Vagina (tissue), 2 donors: ENCODE data around the gene CAPN12.
"Not testable (repeated sequence)": the region's sequence is repeated elsewhere in the genome, so short reads cannot be mapped to it uniquely, and the experiment has no call there.

ENCODE experiments used
- POLR2A ChIP-seq, 2 donors: fragments of 450-650 bp; IDR thresholded peaks; one replicate each; pipeline ENCODE4 v1.6.1; 2017; ENCODE audit warnings: antibody characterized with exemption in 2 of 2, mild to moderate bottlenecking in 2 of 2, moderate library complexity in 2 of 2
- POLR2AphosphoS5 ChIP-seq, 2 donors: sonication (generic); formaldehyde crosslinking; IDR thresholded peaks; one replicate each; pipeline ENCODE4 v1.9.0; 2017; ENCODE audit warnings: antibody characterized with exemption in 2 of 2, mild to moderate bottlenecking in 2 of 2, low read depth in 1 of 2; ENCODE audit not compliant: insufficient read depth in 1 of 2
- TF ChIP-seq, protein P1 (sequence below), 3 experiments: fragments of 450-650 bp in 2 of 3; fragments of 200-600 bp in 1 of 3; sonication (generic) in 1 of 3; IDR thresholded peaks; one replicate each; pipeline ENCODE4 v1.5.1; 2017 to 2019; ENCODE audit warnings: antibody characterized with exemption in 3 of 3, mild to moderate bottlenecking in 2 of 3, moderate library complexity in 2 of 3

DNA sequence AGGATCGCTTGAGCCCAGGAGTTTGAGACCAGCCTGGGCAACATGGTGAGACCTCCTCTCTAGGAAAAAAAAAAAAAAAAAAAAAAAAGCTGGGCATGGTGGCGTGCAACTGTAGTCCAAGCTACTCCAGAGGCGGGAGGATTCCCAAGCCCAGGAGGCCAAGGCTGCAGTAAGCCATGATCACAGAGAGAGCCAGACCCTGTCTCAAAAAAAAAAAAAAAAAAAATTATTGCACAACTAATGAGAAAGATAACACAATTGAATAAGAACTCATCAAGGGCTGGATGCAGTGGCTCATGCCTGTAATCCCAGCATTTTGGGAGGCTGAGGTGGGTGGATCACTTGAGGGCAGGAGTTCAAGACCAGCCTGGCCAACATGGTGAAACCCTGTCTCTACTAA, 41.8 kb upstream of the CAPN12 start:
- TF ChIP-seq, protein P1, sequence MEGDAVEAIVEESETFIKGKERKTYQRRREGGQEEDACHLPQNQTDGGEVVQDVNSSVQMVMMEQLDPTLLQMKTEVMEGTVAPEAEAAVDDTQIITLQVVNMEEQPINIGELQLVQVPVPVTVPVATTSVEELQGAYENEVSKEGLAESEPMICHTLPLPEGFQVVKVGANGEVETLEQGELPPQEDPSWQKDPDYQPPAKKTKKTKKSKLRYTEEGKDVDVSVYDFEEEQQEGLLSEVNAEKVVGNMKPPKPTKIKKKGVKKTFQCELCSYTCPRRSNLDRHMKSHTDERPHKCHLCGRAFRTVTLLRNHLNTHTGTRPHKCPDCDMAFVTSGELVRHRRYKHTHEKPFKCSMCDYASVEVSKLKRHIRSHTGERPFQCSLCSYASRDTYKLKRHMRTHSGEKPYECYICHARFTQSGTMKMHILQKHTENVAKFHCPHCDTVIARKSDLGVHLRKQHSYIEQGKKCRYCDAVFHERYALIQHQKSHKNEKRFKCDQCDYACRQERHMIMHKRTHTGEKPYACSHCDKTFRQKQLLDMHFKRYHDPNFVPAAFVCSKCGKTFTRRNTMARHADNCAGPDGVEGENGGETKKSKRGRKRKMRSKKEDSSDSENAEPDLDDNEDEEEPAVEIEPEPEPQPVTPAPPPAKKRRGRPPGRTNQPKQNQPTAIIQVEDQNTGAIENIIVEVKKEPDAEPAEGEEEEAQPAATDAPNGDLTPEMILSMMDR (IDR thresholded peaks at IDR 0.05): not testable (repeated sequence)
- TF ChIP-seq POLR2AphosphoS5 (IDR thresholded peaks at IDR 0.05; ENCODE audit: insufficient read depth in 1 of 2, low read depth in 1 of 2); POLR2A (IDR thresholded peaks at IDR 0.05): not testable (repeated sequence)
